IMR-90 (cell line): ENCODE measurements around the gene ARTN. TPM values are rescaled to one million over a fixed set of nuclear protein-coding genes. Genes with fewer than 3 reads are reported as not detected.

Experiments
- ATAC-seq: fragments of 200-7000 bp; cut with Tn5 transposase; 2 replicates; pipeline ENCODE4 v1.9.1; 2020; ENCODE audit warnings: low read depth, mild to moderate bottlenecking, moderate library complexity
- BruUV-seq: library from RNA; stranded (reverse); fragments of 400-500 nt; replicated peaks from 2 replicates; lab custom pipeline; 2021; lab: Mats Ljungman, UMichigan
- CTCF ChIA-PET: fragments of 300-600 bp; formaldehyde crosslinking; extraction: SDS; loops from one replicate; lab custom pipeline; 2021; ENCODE audit warnings: antibody characterized with exemption; lab: Yijun Ruan, JAX
- POLR2A ChIA-PET: fragments of 300-600 bp; sonication (Branson Sonifier 250); formaldehyde crosslinking; loops from one replicate; lab custom pipeline; 2022; ENCODE audit warnings: antibody characterized with exemption; ENCODE audit not compliant: unreplicated experiment; lab: Charles Lee
- DNase-seq: peaks from one replicate; pipeline ENCODE4 v3.0.0; 2013
- H2AFZ ChIP-seq: replicated peaks from 2 replicates; pipeline ENCODE3; 2013; ENCODE audit warnings: low read length, mild to moderate bottlenecking; ENCODE audit not compliant: poor library complexity
- H2AK5ac ChIP-seq: 2 replicates; pipeline ENCODE4 v1.6.1; 2013; ENCODE audit warnings: low read depth, low read length, inconsistent platforms
- H2AK9ac ChIP-seq: replicated peaks from 2 replicates; pipeline ENCODE3; 2013; ENCODE audit warnings: mild to moderate bottlenecking, low read depth, low read length, moderate library complexity; ENCODE audit not compliant: poor library complexity
- H2BK120ac ChIP-seq: 2 replicates; pipeline ENCODE4 v1.6.1; 2013; ENCODE audit warnings: low read depth, low read length, inconsistent platforms
- H2BK15ac ChIP-seq: 3 replicates; pipeline ENCODE4 v1.6.1; 2013; ENCODE audit warnings: low read depth, low read length, inconsistent platforms
- H2BK20ac ChIP-seq: 2 replicates; pipeline ENCODE4 v1.6.1; 2013; ENCODE audit warnings: low read depth, mild to moderate bottlenecking, inconsistent platforms, low read length, moderate library complexity
- H2BK5ac ChIP-seq: 2 replicates; pipeline ENCODE4 v1.6.1; 2013; ENCODE audit warnings: mild to moderate bottlenecking, low read depth, low read length, inconsistent platforms; ENCODE audit not compliant: poor library complexity, severe bottlenecking
- H3K14ac ChIP-seq: replicated peaks from 2 replicates; pipeline ENCODE4 v1.6.1; 2013; ENCODE audit warnings: low read depth, low read length, inconsistent platforms
- H3K18ac ChIP-seq: 2 replicates; pipeline ENCODE4 v1.6.1; 2013; ENCODE audit warnings: low read depth, low read length, control low read depth
- H3K23ac ChIP-seq: 2 replicates; pipeline ENCODE4 v1.6.1; 2013; ENCODE audit warnings: low read depth, low read length, inconsistent platforms
- H3K27ac ChIP-seq: 2 replicates; pipeline ENCODE4 v1.5.1; 2013; ENCODE audit warnings: mild to moderate bottlenecking, control low read depth, low read length; ENCODE audit not compliant: insufficient read depth
- H3K27me3 ChIP-seq: 2 replicates; pipeline ENCODE4 v1.6.1; 2013; ENCODE audit warnings: low read length; ENCODE audit not compliant: control insufficient read depth, insufficient read depth
- H3K36me3 ChIP-seq: 2 replicates; pipeline ENCODE4 v1.6.1; 2013; ENCODE audit warnings: low read length, mixed read lengths; ENCODE audit not compliant: control insufficient read depth, insufficient read depth
- H3K4ac ChIP-seq: 2 replicates; pipeline ENCODE4 v1.6.1; 2013; ENCODE audit warnings: low read depth, low read length, inconsistent platforms
- H3K4me1 ChIP-seq: 2 replicates; pipeline ENCODE4 v1.6.1; 2013; ENCODE audit warnings: low read length, mixed read lengths; ENCODE audit not compliant: control insufficient read depth, insufficient read depth
- H3K4me2 ChIP-seq: 2 replicates; pipeline ENCODE4 v1.6.1; 2013; ENCODE audit warnings: low read depth, mild to moderate bottlenecking, control low read depth, low read length, moderate library complexity
- H3K4me3 ChIP-seq: 2 replicates; pipeline ENCODE4 v1.5.1; 2013; ENCODE audit warnings: low read depth, mild to moderate bottlenecking, control low read depth, low read length, moderate library complexity; ENCODE audit not compliant: insufficient read depth
- H3K56ac ChIP-seq: 2 replicates; pipeline ENCODE4 v1.6.1; 2013; ENCODE audit warnings: low read length, inconsistent platforms; ENCODE audit not compliant: insufficient read depth; ENCODE audit errors: extremely low read depth
- H3K79me1 ChIP-seq, 2 experiments: 2 replicates each; pipeline ENCODE4 v1.6.1; 2013; ENCODE audit warnings: low read length in 2 of 2, inconsistent platforms in 1 of 2, low read depth in 1 of 2
- H3K9ac ChIP-seq: 2 replicates; pipeline ENCODE4 v1.6.1; 2013; ENCODE audit warnings: low read depth, low read length, control low read depth
- H3K9me1 ChIP-seq: 2 replicates; pipeline ENCODE4 v1.6.1; 2013; ENCODE audit warnings: low read length, inconsistent platforms; ENCODE audit not compliant: insufficient read depth
- H3K9me3 ChIP-seq: 2 replicates; pipeline ENCODE4 v1.6.1; 2013; ENCODE audit warnings: low read length; ENCODE audit not compliant: control insufficient read depth, insufficient read depth
- H4K20me1 ChIP-seq: 2 replicates; pipeline ENCODE4 v1.6.1; 2013; ENCODE audit warnings: low read length, inconsistent platforms; ENCODE audit not compliant: insufficient read depth
- H4K5ac ChIP-seq: 2 replicates; pipeline ENCODE4 v1.6.1; 2013; ENCODE audit warnings: mild to moderate bottlenecking, low read depth, low read length, control low read depth
- H4K8ac ChIP-seq, 2 experiments: 2 replicates each; pipeline ENCODE4 v1.6.1; 2013; ENCODE audit warnings: low read depth in 2 of 2, low read length in 2 of 2, control low read depth in 1 of 2, inconsistent platforms in 1 of 2
- H4K91ac ChIP-seq: 2 replicates; pipeline ENCODE4 v1.6.1; 2013; ENCODE audit warnings: low read depth, low read length, inconsistent platforms; ENCODE audit not compliant: insufficient read depth
- CEBPB ChIP-seq: IDR thresholded peaks from 2 replicates; pipeline ENCODE4 v1.6.1; 2012; ENCODE audit warnings: low read depth, low read length, improper control_type of control experiment
- CTCF ChIP-seq: conservative IDR thresholded peaks from 2 replicates; pipeline ENCODE4 v1.5.1; 2012; ENCODE audit warnings: mild to moderate bottlenecking, low read depth, low read length, improper control_type of control experiment
- FOS ChIP-seq: fragments of 150-350 bp; IDR thresholded peaks from 2 replicates; pipeline ENCODE4 v1.6.1; 2016; ENCODE audit warnings: low read depth, low read length
- POLR2A ChIP-seq: IDR thresholded peaks from 2 replicates; pipeline ENCODE4 v1.6.1; 2012; ENCODE audit warnings: mild to moderate bottlenecking, low read depth, low read length
- RAD21 ChIP-seq: IDR thresholded peaks from 2 replicates; pipeline ENCODE4 v1.6.1; 2012; ENCODE audit warnings: low read length, improper control_type of control experiment
- RCOR1 ChIP-seq: IDR thresholded peaks from 2 replicates; pipeline ENCODE4 v1.6.1; 2012; ENCODE audit warnings: mild to moderate bottlenecking, low read length, improper control_type of control experiment; ENCODE audit not compliant: insufficient replicate concordance
- RFX5 ChIP-seq: IDR thresholded peaks from 2 replicates; pipeline ENCODE4 v1.8.0; 2012; ENCODE audit warnings: low read depth, mild to moderate bottlenecking, low read length, moderate library complexity
- SMC3 ChIP-seq: fragments of 150-350 bp; IDR thresholded peaks from 2 replicates; pipeline ENCODE4 v1.6.1; 2016; ENCODE audit warnings: low read depth, mild to moderate bottlenecking, antibody characterized with exemption, low read length, moderate library complexity
- WGBS, 2 experiments: methylation state at CpG; one replicate each; pipeline versions ENCODE4 v1.1.5 to v1.1.7; 2013; ENCODE audit warnings: missing lambda C conversion rate in 2 of 2; ENCODE audit not compliant: insufficient read length in 1 of 2; ENCODE audit errors: extremely low coverage in 2 of 2; 5-methylcytosine and 5-hydroxymethylcytosine counted together
- dilution Hi-C: fragments of 300-500 bp; cut with HindIII; formaldehyde crosslinking; loops from one replicate; pipeline ENCODE4 v1.14.3; 2018; ENCODE audit warnings: low sequenced_read_pairs; ENCODE audit not compliant: unreplicated experiment
- in situ Hi-C: fragments of 300-500 bp; cut with MboI; formaldehyde crosslinking; loops from 3 replicates; pipeline ENCODE4 v1.14.3; 2019; ENCODE audit warnings: low sequenced_read_pairs, inconsistent platforms, mixed read lengths
- intact Hi-C: fragments of 100-400 bp; cut with micrococcal nuclease; formaldehyde crosslinking; loops from 2 replicates; pipeline ENCODE4 v1.10.0; 2022
- polyA plus RNA-seq, 3 experiments: library from polyadenylated mRNA; depleted of rRNA; stranded (reverse); fragments of >200 nt; gene quantifications; 2 replicates each; pipeline ENCODE4 v1.2.3, GENCODE V29; 2012; ENCODE audit warnings: low replicate concordance in 1 of 3
- total RNA-seq: library from RNA; depleted of rRNA; stranded (reverse); fragments of >200 nt; gene quantifications from 2 replicates; pipeline ENCODE4 v1.2.3, GENCODE V29; 2012
- TF ChIP-seq, protein P1 (sequence below): fragments of 150-350 bp; IDR thresholded peaks from 2 replicates; pipeline ENCODE4 v1.6.1; 2017; ENCODE audit warnings: mild to moderate bottlenecking, antibody characterized with exemption, low read length, low read depth

ARTN gene
- total and polyA plus RNA-seq, 2 of the 4 experiments (the other 2 are of a cell fraction): 0.29 TPM; not detected in 1

GRCh38 chr1:43983253-43983899 lies 49.8 kb downstream of the ARTN start:
- H3K9me1 ChIP-seq: peaks cover 39% of the 10 kb centered on the region
- 25% methylated on average over 1 of the region's 12 CpGs; no CpG with 5 or more reads in 1 of the 2 experiments for WGBS, 2 experiments
- no peak overlapping the region for H4K91ac ChIP-seq
- no peak for ATAC-seq
- H3K56ac ChIP-seq: no peak overlapping the region
- H3K4me2 ChIP-seq: no peak overlapping the region
- no peak for TF ChIP-seq RFX5
- no peak for TF ChIP-seq RCOR1
- TF ChIP-seq CEBPB: no peak
- TF ChIP-seq FOS: no peak
- no peak for TF ChIP-seq RAD21
- no peak for TF ChIP-seq SMC3
- no peak for TF ChIP-seq CTCF
- TF ChIP-seq, protein P1, sequence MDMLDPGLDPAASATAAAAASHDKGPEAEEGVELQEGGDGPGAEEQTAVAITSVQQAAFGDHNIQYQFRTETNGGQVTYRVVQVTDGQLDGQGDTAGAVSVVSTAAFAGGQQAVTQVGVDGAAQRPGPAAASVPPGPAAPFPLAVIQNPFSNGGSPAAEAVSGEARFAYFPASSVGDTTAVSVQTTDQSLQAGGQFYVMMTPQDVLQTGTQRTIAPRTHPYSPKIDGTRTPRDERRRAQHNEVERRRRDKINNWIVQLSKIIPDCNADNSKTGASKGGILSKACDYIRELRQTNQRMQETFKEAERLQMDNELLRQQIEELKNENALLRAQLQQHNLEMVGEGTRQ: no peak
- no peak for TF ChIP-seq POLR2A
- no peak overlapping the region for H2BK120ac ChIP-seq
- H2BK20ac ChIP-seq: no peak overlapping the region
- no peak overlapping the region for H2BK15ac ChIP-seq
- H2AK9ac ChIP-seq: no peak overlapping the region
- DNase-seq: no peak
- peaks cover 44% of the 10 kb centered on the region for H4K20me1 ChIP-seq
- ChIA-PET CTCF (no interaction called here), POLR2A (no interaction called here)
- no peak overlapping the region for H2AK5ac ChIP-seq
- peak overlapping the region; percentile 32 for H2AFZ ChIP-seq
- H3K27me3 ChIP-seq: no peaks in the 10 kb centered on the region
- H3K4me3 ChIP-seq: no peak overlapping the region
- 0 out of 2 replicates have a peak overlapping the region, but pooled peaks have one; percentile 26 for H3K23ac ChIP-seq
- peaks cover 35% of the 10 kb centered on the region for H3K36me3 ChIP-seq
- no peak overlapping the region for H2BK5ac ChIP-seq
- no peak overlapping the region for H3K4ac ChIP-seq
- in situ Hi-C loops (no loop called here), intact Hi-C loops (no loop called here), dilution Hi-C loops (no loop called here)
- no peaks in the 10 kb centered on the region for H3K9me3 ChIP-seq
- H3K9ac ChIP-seq: no peak overlapping the region
- BruUV-seq: no TSS peak
- H4K5ac ChIP-seq: no peak overlapping the region
- no peak overlapping the region for H4K8ac ChIP-seq
- H3K27ac ChIP-seq: no peak overlapping the region
- H3K18ac ChIP-seq: no peak overlapping the region
- H3K79me1 ChIP-seq: peaks cover 27 to 61% of the 10 kb centered on the region in 2 experiments
- H3K14ac ChIP-seq: no peak overlapping the region
- H3K4me1 ChIP-seq: peaks cover 25% of the 10 kb centered on the region
